WERI-Rb-1 (cell line): ENCODE results near the gene CFAP251.

Experiments used
- DNase-seq: peaks from one replicate; pipeline ENCODE4 v3.0.0-alpha.2; 2020
- H3K27ac ChIP-seq: fragments of 250-450 bp; sonication (Bioruptor Pico); 2 replicates; pipeline ENCODE4 v1.5.1; 2020; ENCODE audit warnings: mild to moderate bottlenecking, moderate library complexity
- H3K27me3 ChIP-seq: fragments of 250-450 bp; sonication (Bioruptor Pico); 2 replicates; pipeline ENCODE4 v1.5.1; 2021; ENCODE audit warnings: mild to moderate bottlenecking, low read depth, moderate library complexity; ENCODE audit not compliant: insufficient read depth, severe bottlenecking
- H3K36me3 ChIP-seq: fragments of 250-450 bp; sonication (Bioruptor Pico); 2 replicates; pipeline ENCODE4 v1.5.1; 2020; ENCODE audit warnings: mild to moderate bottlenecking, moderate library complexity
- H3K4me3 ChIP-seq: 2 replicates; pipeline ENCODE4 v1.5.1; 2011; ENCODE audit warnings: low read depth, mild to moderate bottlenecking, control low read depth, low read length
- H3K9me3 ChIP-seq: fragments of 250-450 bp; sonication (Bioruptor Pico); 2 replicates; pipeline ENCODE4 v1.5.1; 2021; ENCODE audit warnings: mild to moderate bottlenecking, moderate library complexity; ENCODE audit not compliant: severe bottlenecking
- TF ChIP-seq, protein P1 (sequence below): IDR thresholded peaks from 2 replicates; pipeline ENCODE4 v1.5.1; 2011; ENCODE audit warnings: low read depth, mild to moderate bottlenecking, control low read depth, inconsistent platforms, low read length

Gene CFAP251

DNA sequence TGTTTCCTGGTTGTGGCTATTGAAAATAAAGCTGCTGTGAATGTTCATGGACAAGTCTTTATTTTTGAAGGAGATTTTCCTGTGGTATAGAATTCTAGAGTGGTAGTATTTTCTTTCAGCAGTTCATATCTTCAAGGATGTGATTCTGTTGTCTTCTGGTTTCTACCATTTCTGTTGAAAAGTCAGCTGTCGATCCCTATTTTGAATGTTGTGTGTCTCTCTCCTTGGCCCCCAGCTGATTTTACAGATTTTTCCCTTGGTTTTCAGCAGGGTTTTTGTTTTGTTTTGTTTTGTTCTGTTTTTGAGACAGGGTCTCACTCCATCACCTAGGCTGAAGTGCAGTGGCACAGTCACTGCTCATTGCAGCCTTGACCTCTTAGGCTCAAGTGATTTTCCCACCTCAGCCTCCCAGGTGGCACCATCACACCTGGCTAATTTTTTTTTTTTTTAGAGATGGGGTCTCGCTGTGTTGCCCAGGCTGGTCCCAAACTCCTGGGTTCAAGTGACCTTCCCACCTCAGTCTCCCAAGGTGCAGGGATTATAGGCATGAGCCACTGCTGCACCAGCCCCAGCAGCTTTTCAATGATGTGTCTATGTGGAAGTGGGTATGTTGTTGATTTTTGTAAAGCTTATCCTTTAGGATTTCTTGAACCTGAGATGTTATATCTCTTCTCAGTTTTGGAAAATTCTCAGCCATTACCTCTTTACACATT is 28.1 kb downstream of the CFAP251 start:
- Histone ChIP-seq H3K4me3 (no peak overlapping the region), H3K27me3 (no peaks in the 10 kb centered on the region), H3K9me3 (no peaks in the 10 kb centered on the region), H3K36me3 (no peaks in the 10 kb centered on the region), H3K27ac (no peak overlapping the region)
- DNase-seq = no peak
- TF ChIP-seq, protein P1, sequence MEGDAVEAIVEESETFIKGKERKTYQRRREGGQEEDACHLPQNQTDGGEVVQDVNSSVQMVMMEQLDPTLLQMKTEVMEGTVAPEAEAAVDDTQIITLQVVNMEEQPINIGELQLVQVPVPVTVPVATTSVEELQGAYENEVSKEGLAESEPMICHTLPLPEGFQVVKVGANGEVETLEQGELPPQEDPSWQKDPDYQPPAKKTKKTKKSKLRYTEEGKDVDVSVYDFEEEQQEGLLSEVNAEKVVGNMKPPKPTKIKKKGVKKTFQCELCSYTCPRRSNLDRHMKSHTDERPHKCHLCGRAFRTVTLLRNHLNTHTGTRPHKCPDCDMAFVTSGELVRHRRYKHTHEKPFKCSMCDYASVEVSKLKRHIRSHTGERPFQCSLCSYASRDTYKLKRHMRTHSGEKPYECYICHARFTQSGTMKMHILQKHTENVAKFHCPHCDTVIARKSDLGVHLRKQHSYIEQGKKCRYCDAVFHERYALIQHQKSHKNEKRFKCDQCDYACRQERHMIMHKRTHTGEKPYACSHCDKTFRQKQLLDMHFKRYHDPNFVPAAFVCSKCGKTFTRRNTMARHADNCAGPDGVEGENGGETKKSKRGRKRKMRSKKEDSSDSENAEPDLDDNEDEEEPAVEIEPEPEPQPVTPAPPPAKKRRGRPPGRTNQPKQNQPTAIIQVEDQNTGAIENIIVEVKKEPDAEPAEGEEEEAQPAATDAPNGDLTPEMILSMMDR = no peak

DNA sequence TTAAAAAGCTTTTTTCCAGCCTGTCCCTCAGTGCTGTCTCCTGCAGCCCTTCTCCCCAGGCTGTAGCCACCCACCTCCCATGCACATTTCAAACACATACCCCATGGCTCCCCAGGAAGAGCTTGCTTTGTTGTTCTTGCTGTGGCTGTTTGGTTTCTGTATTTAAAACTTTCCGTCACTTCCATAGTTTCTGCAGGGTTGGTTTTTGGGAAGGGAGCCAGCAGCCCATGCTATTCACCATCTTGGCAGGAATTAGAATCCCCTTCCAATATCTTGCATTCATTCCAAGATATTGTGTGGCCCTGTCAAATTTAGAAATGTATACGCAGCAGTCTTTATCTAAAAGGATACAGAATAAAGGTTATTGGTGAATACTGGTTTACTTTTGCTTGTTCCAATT is 29.6 kb downstream of the CFAP251 start:
- Histone ChIP-seq H3K27me3 (no peaks in the 10 kb centered on the region), H3K4me3 (no peak overlapping the region), H3K27ac (no peak overlapping the region), H3K36me3 (no peaks in the 10 kb centered on the region), H3K9me3 (no peaks in the 10 kb centered on the region)
- TF ChIP-seq, protein P1 = no peak
- DNase-seq = no peak

- no peak overlapping the region for H3K4me3 ChIP-seq
- no peaks in the 10 kb centered on the region for H3K9me3 ChIP-seq
- TF ChIP-seq, protein P1 = no peak
- no peak overlapping the region for H3K27ac ChIP-seq
- H3K27me3 ChIP-seq = no peaks in the 10 kb centered on the region
- no peaks in the 10 kb centered on the region for H3K36me3 ChIP-seq
- no peak for DNase-seq
Observed at GRCh38 chr12:121949648-121950397, 31.4 kb downstream of the CFAP251 start.

GRCh38 chr12:121953117-121953692 is 34.8 kb downstream of the CFAP251 start:
- Histone ChIP-seq H3K27me3 (no peaks in the 10 kb centered on the region), H3K27ac (no peak overlapping the region), H3K4me3 (no peak overlapping the region), H3K9me3 (no peaks in the 10 kb centered on the region), H3K36me3 (no peaks in the 10 kb centered on the region)
- no peak for DNase-seq
- TF ChIP-seq, protein P1 = no peak

DNA sequence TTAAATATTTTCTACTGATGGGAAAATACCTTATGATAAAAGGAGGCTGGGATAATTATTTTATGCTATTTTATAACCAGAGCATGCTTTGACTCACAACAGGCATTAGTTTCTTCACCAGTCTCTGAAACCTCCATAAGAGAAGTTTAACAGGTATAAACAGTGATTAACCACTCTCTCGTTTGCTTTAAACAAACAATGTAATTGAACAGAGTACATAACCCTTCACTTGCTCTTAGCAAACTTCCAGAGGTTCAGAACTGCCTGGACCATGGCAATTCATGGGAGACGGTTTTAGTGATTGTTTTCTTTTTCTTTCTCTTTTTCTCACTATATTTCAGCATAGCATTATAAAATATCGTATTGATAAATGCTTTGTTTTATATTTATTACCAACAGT is 35.3 kb downstream of the CFAP251 start:
- Histone ChIP-seq H3K9me3 (no peaks in the 10 kb centered on the region), H3K36me3 (no peaks in the 10 kb centered on the region), H3K27me3 (no peaks in the 10 kb centered on the region), H3K4me3 (no peak overlapping the region), H3K27ac (no peak overlapping the region)
- TF ChIP-seq, protein P1 = no peak
- DNase-seq = no peak
